Nephron progenitor cell (in vitro differentiated cells): ENCODE measurements around the gene TOM1L2.
A peak's percentile ranks its signal among the peaks of the same experiment; 100 is the strongest.

Experiments
- DNase-seq: peaks from one replicate; pipeline ENCODE4 v3.0.0; 2021
- H3K27ac Mint-ChIP-seq: 2 replicates; pipeline ENCODE4 v1.8.0; 2021; ENCODE audit warnings: mild to moderate bottlenecking, moderate library complexity, mixed read lengths
- H3K27me3 Mint-ChIP-seq: 2 replicates; pipeline ENCODE4 v1.8.0; 2021; ENCODE audit warnings: mild to moderate bottlenecking, low read depth, mixed read lengths; ENCODE audit not compliant: poor library complexity
- H3K36me3 Mint-ChIP-seq: 2 replicates; pipeline ENCODE4 v1.8.0; 2021; ENCODE audit warnings: low read depth, mixed read lengths
- H3K4me1 Mint-ChIP-seq: 2 replicates; pipeline ENCODE4 v1.8.0; 2021; ENCODE audit warnings: mixed read lengths
- H3K4me3 Mint-ChIP-seq: 2 replicates; pipeline ENCODE4 v1.8.0; 2021; ENCODE audit warnings: mild to moderate bottlenecking, moderate library complexity, mixed read lengths
- H3K9me3 Mint-ChIP-seq: 2 replicates; pipeline ENCODE4 v1.8.0; 2021; ENCODE audit warnings: mild to moderate bottlenecking, moderate library complexity, mixed read lengths
- CTCF ChIP-seq: fragments of 200-600 bp; sonication (generic); IDR thresholded peaks from 2 replicates; pipeline ENCODE4 v1.5.0; 2021; ENCODE audit warnings: antibody characterized with exemption

The TOM1L2 gene

GRCh38 chr17:17835415-17836249 is 136.6 kb downstream of the TOM1L2 start:
- Mint-ChIP-seq H3K27me3 (peaks cover 7% of the 10 kb centered on the region), H3K4me1 (peaks cover 76% of the 10 kb centered on the region), H3K36me3 (peaks cover 12% of the 10 kb centered on the region), H3K9me3 (no peaks in the 10 kb centered on the region), H3K4me3 (peak overlapping the region; percentile 83), H3K27ac (peak overlapping the region; percentile 66)
- no peak for DNase-seq
- no peak for TF ChIP-seq CTCF

DNA sequence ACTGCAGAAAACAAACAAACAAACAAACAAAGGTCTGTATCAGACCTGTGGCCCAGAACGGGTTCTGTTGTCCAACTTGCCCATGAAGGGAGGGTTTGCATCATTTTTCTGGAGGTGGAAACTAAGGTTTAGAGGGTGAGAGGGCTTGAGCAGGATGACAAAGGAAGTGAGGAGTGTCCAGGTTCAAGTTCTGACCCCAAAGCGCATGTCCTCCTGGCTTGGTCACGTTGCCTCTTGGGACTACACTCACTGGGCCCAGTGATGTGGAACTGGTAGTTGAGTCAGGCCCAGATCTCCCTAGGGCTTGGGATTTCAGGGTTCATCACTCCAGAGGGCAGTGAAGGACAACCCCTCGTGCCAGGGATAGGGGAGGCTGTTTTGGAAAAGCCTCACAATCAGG is 137.2 kb downstream of the TOM1L2 start:
- no peak for DNase-seq
- no peak for TF ChIP-seq CTCF
- Mint-ChIP-seq H3K9me3 (no peaks in the 10 kb centered on the region), H3K27ac (no peak overlapping the region), H3K4me3 (peak overlapping the region; percentile 58), H3K4me1 (peaks cover 76% of the 10 kb centered on the region), H3K36me3 (peaks cover 12% of the 10 kb centered on the region), H3K27me3 (peaks cover 7% of the 10 kb centered on the region)

DNA sequence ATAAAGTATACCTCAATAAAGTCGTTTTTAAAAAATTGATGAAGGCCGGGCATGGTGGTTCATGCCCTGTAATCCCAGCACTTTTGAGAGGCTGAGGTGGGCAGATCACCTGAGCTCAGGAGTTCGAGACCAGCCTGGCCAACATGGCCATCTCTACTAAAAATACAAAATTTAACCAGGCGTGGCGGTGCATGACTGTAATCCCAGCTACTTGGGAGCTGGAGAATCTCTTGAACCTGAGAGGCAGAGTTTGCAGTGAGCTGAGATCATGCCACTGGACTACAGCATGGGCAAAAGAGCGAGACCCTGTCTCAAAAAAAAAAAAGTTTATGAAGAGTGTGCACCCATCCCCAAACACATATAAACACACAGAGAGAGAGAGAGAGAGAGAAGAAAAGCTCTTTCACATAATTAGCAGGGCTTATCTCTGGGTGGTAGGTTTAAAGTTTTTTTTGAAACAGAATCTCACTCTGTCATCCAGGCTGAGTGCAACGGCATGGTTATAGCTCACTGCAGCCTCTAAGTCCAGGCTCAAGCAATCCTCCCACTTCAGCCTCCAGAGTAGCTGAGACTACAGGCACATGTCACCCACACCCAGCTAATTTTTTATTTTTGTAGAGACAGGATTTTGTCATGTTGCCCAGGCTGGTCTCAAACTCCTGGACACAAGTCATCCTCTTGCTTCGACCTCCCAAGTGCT is 138.4 kb downstream of the TOM1L2 start:
- Mint-ChIP-seq H3K36me3 (peaks cover 12% of the 10 kb centered on the region), H3K4me1 (peaks cover 74% of the 10 kb centered on the region), H3K9me3 (no peaks in the 10 kb centered on the region), H3K27me3 (peaks cover 7% of the 10 kb centered on the region), H3K4me3 (no peak overlapping the region), H3K27ac (no peak overlapping the region)
- DNase-seq: no peak
- TF ChIP-seq CTCF: no peak

- peaks cover 68% of the 10 kb centered on the region for H3K4me1 Mint-ChIP-seq
- H3K27me3 Mint-ChIP-seq: peaks cover 7% of the 10 kb centered on the region
- H3K4me3 Mint-ChIP-seq: no peak overlapping the region
- no peak for TF ChIP-seq CTCF
- H3K9me3 Mint-ChIP-seq: no peaks in the 10 kb centered on the region
- H3K36me3 Mint-ChIP-seq: peaks cover 13% of the 10 kb centered on the region
- H3K27ac Mint-ChIP-seq: peak overlapping the region; percentile 54
- no peak for DNase-seq
Measured at GRCh38 chr17:17832032-17832363, 140.2 kb downstream of the TOM1L2 start.

- Mint-ChIP-seq H3K9me3 (no peaks in the 10 kb centered on the region), H3K4me3 (no peak overlapping the region), H3K36me3 (peaks cover 17% of the 10 kb centered on the region), H3K27me3 (peaks cover 7% of the 10 kb centered on the region), H3K4me1 (peaks cover 72% of the 10 kb centered on the region), H3K27ac (peak overlapping the region; percentile 68)
- TF ChIP-seq CTCF: no peak
- DNase-seq: no peak
Measured at GRCh38 chr17:17831208-17832031, 140.8 kb downstream of the TOM1L2 start.
